Esophagus muscularis mucosa (tissue), 4 donors: Measurements from ENCODE around the gene GOLIM4.

Experiments used
- EP300 ChIP-seq: sonication (generic); formaldehyde crosslinking; IDR thresholded peaks from one replicate; pipeline ENCODE4 v1.6.1; 2017; ENCODE audit warnings: antibody characterized with exemption
- POLR2A ChIP-seq: fragments of 450-650 bp; IDR thresholded peaks from one replicate; pipeline ENCODE4 v1.6.1; 2017; ENCODE audit warnings: antibody characterized with exemption, moderate library complexity, mild to moderate bottlenecking, low read depth
- POLR2AphosphoS5 ChIP-seq, 2 donors: sonication (generic); formaldehyde crosslinking; IDR thresholded peaks; one replicate each; pipeline ENCODE4 v1.6.1; 2017; ENCODE audit warnings: antibody characterized with exemption in 2 of 2
- TF ChIP-seq, protein P1 (sequence below), 3 experiments: fragments of 200-600 bp in 2 of 3; fragments of 450-650 bp in 1 of 3; sonication (generic) in 2 of 3; IDR thresholded peaks; one replicate each; pipeline ENCODE4 v1.5.1; 2017 to 2019; ENCODE audit warnings: antibody characterized with exemption in 3 of 3, mild to moderate bottlenecking in 2 of 3, moderate library complexity in 1 of 3

DNA sequence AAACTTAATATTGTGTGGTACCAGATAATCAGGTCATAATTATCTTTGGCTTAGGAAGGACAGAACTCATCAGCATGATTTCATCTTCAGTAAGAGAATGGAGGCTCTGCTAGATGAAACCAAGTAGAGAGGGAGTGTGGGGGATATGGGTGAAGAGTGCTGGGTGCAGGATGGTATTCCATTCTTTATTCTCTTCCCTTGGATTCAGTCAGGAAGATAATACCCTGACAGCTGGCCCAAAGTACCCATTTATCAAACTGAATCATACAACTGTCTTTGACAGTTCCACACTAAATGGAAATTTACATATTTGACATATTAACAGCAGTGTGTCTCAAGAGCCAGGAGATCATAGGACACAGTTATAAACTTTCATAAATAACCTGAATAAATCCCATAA lies 44.7 kb downstream of the GOLIM4 start:
- TF ChIP-seq, protein P1, sequence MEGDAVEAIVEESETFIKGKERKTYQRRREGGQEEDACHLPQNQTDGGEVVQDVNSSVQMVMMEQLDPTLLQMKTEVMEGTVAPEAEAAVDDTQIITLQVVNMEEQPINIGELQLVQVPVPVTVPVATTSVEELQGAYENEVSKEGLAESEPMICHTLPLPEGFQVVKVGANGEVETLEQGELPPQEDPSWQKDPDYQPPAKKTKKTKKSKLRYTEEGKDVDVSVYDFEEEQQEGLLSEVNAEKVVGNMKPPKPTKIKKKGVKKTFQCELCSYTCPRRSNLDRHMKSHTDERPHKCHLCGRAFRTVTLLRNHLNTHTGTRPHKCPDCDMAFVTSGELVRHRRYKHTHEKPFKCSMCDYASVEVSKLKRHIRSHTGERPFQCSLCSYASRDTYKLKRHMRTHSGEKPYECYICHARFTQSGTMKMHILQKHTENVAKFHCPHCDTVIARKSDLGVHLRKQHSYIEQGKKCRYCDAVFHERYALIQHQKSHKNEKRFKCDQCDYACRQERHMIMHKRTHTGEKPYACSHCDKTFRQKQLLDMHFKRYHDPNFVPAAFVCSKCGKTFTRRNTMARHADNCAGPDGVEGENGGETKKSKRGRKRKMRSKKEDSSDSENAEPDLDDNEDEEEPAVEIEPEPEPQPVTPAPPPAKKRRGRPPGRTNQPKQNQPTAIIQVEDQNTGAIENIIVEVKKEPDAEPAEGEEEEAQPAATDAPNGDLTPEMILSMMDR (IDR thresholded peaks at IDR 0.05), result no peak
- TF ChIP-seq POLR2A, result no peak
- TF ChIP-seq POLR2AphosphoS5 (IDR thresholded peaks at IDR 0.05), result no peak
- no peak for TF ChIP-seq EP300
